ENCODE data around the gene YWHAG.

- no peak for TF ChIP-seq CTCF (conservative IDR thresholded peaks at IDR 0.05; ENCODE audit: low read length)
- TF ChIP-seq EZH2phosphoT487 (IDR thresholded peaks at IDR 0.05; ENCODE audit: borderline replicate concordance), result no peak
Measured at GRCh38 chr7:76293407-76293901, 65.3 kb downstream of the YWHAG start.
